HG02981 (cell line): Measurements from ENCODE around the gene PLA2G2F.

ENCODE experiments used
- ATAC-seq: cut with Tn5 transposase; IDR thresholded peaks from one replicate; pipeline ENCODE4 v1.9.1; 2021; ENCODE audit warnings: mild to moderate bottlenecking, moderate library complexity; ENCODE audit not compliant: unreplicated experiment

The PLA2G2F gene

GRCh38 chr1:20138961-20139550, at the start of gene PLA2G2F:
TSS of gene PLA2G2F (plus strand) at chr1:20139323. CDS start at chr1:20139428, 105 bp downstream.
- ATAC-seq, result no peak

GRCh38 chr1:20089328-20090077, 49.6 kb upstream of the PLA2G2F start:
- no peak for ATAC-seq

GRCh38 chr1:20090119-20090518, 49.0 kb upstream of the PLA2G2F start:
- ATAC-seq, result no peak

GRCh38 chr1:20090641-20091040, 48.5 kb upstream of the PLA2G2F start:
- no peak for ATAC-seq

- no peak for ATAC-seq
These were observed 45.8 kb upstream of the PLA2G2F start for GRCh38 chr1:20093303-20093702.

GRCh38 chr1:20093940-20094391, 45.2 kb upstream of the PLA2G2F start:
- no peak for ATAC-seq

- no peak for ATAC-seq
These were observed 43.3 kb upstream of the PLA2G2F start for GRCh38 chr1:20095564-20096434.

GRCh38 chr1:20096840-20097447, 42.2 kb upstream of the PLA2G2F start:
- ATAC-seq, result no peak

- no peak for ATAC-seq
These were observed 39.6 kb upstream of the PLA2G2F start for GRCh38 chr1:20099533-20099932.

GRCh38 chr1:20100632-20101355, 38.3 kb upstream of the PLA2G2F start:
- no peak for ATAC-seq

GRCh38 chr1:20102875-20103274, 36.2 kb upstream of the PLA2G2F start:
- no peak for ATAC-seq

- no peak for ATAC-seq
These were observed 33.3 kb upstream of the PLA2G2F start for GRCh38 chr1:20105856-20106255.

GRCh38 chr1:20107351-20107750, 31.8 kb upstream of the PLA2G2F start:
- ATAC-seq, result no peak

- no peak for ATAC-seq
These were observed 31.3 kb upstream of the PLA2G2F start for GRCh38 chr1:20107796-20108195.

GRCh38 chr1:20108366-20109123, 30.6 kb upstream of the PLA2G2F start:
- ATAC-seq, result no peak

GRCh38 chr1:20109223-20109856, 29.8 kb upstream of the PLA2G2F start:
- ATAC-seq, result no peak

GRCh38 chr1:20110679-20111078, 28.4 kb upstream of the PLA2G2F start:
- ATAC-seq, result no peak

- ATAC-seq, result no peak
These were observed 27.7 kb upstream of the PLA2G2F start for GRCh38 chr1:20111452-20111851.

GRCh38 chr1:20112279-20113000, 26.7 kb upstream of the PLA2G2F start:
- ATAC-seq, result no peak
